Right cardiac atrium (tissue), 5 donors: ENCODE results near the gene ASXL2. TPM values are rescaled to one million over a fixed set of nuclear protein-coding genes. Genes with fewer than 3 reads are reported as not detected.
A peak's percentile ranks its signal among the peaks of the same experiment; 100 is the strongest.

Source experiments
- ATAC-seq, 2 donors: fragments of 200-7000 bp; cut with Tn5 transposase; one replicate each; pipeline versions ENCODE4 v1.8.0 to v1.9.1; 2020; ENCODE audit warnings: moderate library complexity in 2 of 2, mild to moderate bottlenecking in 1 of 2
- DNase-seq, 3 donors: peaks; one replicate each; pipeline ENCODE4 v3.0.0-alpha.2; 2020
- H3K27ac ChIP-seq: one replicate; pipeline ENCODE4 v1.5.1; 2013; ENCODE audit warnings: mild to moderate bottlenecking, low read length, control low read depth, moderate library complexity
- H3K27me3 ChIP-seq: one replicate; pipeline ENCODE4 v1.6.1; 2013; ENCODE audit not compliant: control insufficient read depth, insufficient read depth
- H3K4me1 ChIP-seq: one replicate; pipeline ENCODE4 v1.6.1; 2013; ENCODE audit warnings: low read length; ENCODE audit not compliant: control insufficient read depth, insufficient read depth
- H3K4me3 ChIP-seq: one replicate; pipeline ENCODE4 v1.5.1; 2013; ENCODE audit warnings: low read length, control low read depth
- H3K9me3 ChIP-seq: one replicate; pipeline ENCODE4 v1.6.1; 2013; ENCODE audit warnings: low read length; ENCODE audit not compliant: control insufficient read depth
- WGBS: extraction: QIAGEN DNeasy Blood & Tissue Kit; methylation state at CpG from one replicate; pipeline ENCODE4 v1.1.7; 2013; 5-methylcytosine and 5-hydroxymethylcytosine counted together
- intact Hi-C, 4 donors: fragments of 100-400 bp; cut with DNase I; formaldehyde crosslinking; loops; one replicate each; pipeline versions ENCODE4 v1.11.0 to v1.14.0; 2022 to 2023
- polyA plus RNA-seq: library from polyadenylated mRNA; stranded (reverse); fragments of 200-250 nt; gene quantifications from one replicate; pipeline ENCODE4 v1.2.3, GENCODE V29; 2013
- total RNA-seq, 4 donors: library from RNA; stranded (reverse); fragmentation: NEBNext Ultra II Directional; extraction: Animal tissue kit (Norgen Biotek cat#: 25700); gene quantifications; one replicate each; pipeline ENCODE4 v1.2.1, GENCODE V29; 2021
- donor health status: healthy with polysubstance abuse.
- donor health status: DM: no; HTN: yes; CAD: no.
- donor health status: DM: no; HTN: no; CAD: no.
- donor health status: DM: no; HTN: yes; CAD: no; lungs with severe emphysema.
- donor health status: DM: yes; HTN: yes; CAD: no.

ASXL2 gene
- total and polyA plus RNA-seq, 5 donors: 3.0 to 27.2 (median 22.6) TPM

DNA sequence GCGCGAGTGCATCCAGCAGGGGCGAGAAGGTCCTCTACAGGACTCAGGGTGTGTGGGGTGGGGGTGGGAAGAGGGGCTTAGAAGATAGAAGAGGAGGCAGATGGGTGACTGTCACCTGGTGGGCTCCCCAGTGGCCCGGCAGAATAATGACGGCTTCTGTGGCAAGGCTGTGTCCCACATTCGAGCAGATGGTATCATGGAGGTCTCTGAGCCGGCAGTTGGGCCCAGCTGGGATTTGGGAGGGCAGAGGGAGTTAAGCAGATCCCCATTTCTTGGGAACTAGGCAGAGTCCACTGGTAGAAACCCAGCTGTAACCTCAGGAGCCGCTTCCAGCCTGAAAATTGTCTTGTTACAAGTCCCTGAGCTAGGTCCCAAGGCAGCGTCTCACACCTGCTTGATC, 176.5 kb downstream of the ASXL2 start:
- intact Hi-C loops: no loop called here
- WGBS: 86% methylated on average over 9 of the region's 9 CpGs

DNA sequence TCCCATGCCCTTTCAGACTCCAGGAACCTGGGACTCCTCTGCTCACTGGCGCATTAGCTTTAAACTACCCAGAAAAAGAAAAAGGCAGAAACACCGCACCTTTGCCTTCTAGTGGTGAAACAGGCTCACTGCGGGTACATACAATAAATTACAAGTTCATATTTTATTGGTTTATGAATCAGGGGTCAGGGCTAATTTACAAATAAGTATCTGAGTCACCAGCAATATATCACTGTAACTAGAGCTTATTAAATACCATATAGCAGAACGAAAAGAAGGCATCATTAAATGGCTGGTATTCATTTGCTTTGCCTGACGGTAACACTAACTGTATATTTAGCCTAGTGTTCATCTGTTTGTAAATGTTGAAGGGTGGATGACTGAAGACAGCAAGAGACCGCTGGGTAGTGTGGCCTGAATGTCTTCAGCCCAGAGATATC, 178.0 kb downstream of the ASXL2 start:
- DNase-seq (no peak), ATAC-seq (no peak)
- Histone ChIP-seq H3K4me1 (no peaks in the 10 kb centered on the region), H3K27me3 (no peaks in the 10 kb centered on the region), H3K4me3 (no peak overlapping the region), H3K9me3 (no peaks in the 10 kb centered on the region), H3K27ac (no peak overlapping the region)
- intact Hi-C loops: no loop called here
- WGBS: 35% methylated on average over 6 of the region's 6 CpGs

More for the DNA sequence above, 176.5 kb downstream of the ASXL2 start:
- no peak for ATAC-seq
- Histone ChIP-seq H3K9me3 (no peaks in the 10 kb centered on the region), H3K27me3 (no peaks in the 10 kb centered on the region), H3K4me1 (no peaks in the 10 kb centered on the region), H3K27ac (no peak overlapping the region), H3K4me3 (no peak overlapping the region)
- no peak for DNase-seq

DNA sequence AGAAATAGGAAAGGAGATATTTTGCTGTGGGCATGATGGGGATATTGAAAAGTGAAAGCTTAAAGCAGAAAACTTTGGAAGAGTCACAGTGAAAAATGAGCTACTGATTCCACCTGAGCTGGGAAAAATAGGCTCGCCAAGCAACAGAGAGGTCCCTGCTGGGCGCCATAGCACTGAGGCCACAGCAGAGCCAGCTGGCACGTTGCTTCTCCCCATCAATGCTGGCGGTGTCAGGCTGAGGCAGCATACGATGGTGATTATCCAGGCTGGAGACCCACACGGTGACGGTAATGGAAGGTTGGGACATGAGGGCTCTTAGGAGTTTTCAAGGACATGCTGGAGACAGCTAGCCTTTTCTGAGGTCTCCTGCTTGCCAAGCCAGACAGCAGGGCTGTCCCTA, 179.1 kb downstream of the ASXL2 start:
- no peak for DNase-seq

DNA sequence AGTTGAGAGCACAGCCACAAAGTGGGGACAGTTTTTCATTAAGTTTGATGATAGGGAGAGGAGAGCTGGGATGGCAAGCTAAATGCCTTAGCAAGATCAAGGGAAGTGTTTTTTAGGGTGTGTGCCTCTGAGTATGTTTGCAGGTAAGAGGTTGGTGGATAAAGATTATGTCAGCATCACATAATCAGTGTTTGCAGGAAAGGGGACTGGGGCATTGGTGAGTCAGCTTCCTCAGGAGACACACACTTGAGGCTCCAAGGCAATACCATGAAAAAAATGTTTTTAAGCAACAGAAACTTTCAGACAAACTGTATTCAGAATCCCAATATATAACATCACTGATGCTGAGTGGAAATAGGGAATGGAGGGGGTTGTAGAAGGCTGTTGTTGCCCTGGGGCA, 179.5 kb downstream of the ASXL2 start:
- ATAC-seq (no peak), DNase-seq (no peak)
- no peak overlapping the region for H3K27ac ChIP-seq
- intact Hi-C loops: no loop called here
- H3K4me3 ChIP-seq: no peak overlapping the region
- H3K27me3 ChIP-seq: no peaks in the 10 kb centered on the region
- no peaks in the 10 kb centered on the region for H3K9me3 ChIP-seq
- H3K4me1 ChIP-seq: no peaks in the 10 kb centered on the region

More for the DNA sequence above, 179.1 kb downstream of the ASXL2 start:
- Histone ChIP-seq H3K9me3 (no peaks in the 10 kb centered on the region), H3K27me3 (no peaks in the 10 kb centered on the region), H3K4me1 (no peaks in the 10 kb centered on the region), H3K4me3 (no peak overlapping the region), H3K27ac (no peak overlapping the region)
- ATAC-seq: no peak
- WGBS: 86% methylated on average over 7 of the region's 7 CpGs
- intact Hi-C loops: no loop called here

DNA sequence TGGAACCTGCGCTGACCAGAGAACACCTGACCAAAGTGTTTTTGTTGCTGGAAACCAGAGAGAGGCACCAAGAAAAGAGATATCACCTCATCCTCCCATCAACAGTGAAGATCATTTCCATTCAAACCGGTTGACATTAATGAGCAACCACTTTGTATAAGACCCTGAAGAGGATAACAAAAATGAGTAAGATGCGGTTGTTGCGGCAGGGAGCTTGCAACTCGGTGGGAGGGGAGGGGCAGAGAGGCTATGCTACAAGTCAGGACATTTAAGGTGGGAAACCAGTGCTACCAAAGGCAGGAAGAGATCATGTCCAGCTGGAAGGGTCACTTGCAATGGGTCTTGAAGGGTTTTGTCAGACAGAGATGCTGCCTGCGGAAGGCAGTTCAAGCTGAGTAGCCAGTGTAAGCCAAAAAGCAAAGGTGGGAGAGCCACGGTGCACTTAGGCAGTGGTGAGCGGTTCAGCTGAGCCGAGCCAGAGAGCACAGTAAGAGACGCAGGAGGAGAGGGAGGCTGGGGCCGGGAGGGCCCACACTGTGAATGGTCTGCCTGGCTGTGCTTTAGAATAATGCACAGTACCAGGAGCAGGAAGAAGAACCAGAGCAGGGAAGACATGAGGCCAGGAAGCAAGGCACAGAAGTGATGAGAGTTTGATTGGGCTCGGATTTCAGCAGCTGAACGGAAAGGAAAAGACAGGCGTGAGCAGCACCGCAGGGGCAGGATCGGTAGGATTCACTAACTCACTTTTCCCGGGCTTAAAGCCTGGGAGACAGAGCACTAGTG, 180.5 kb downstream of the ASXL2 start:
- 41% methylated on average over 17 of the region's 17 CpGs for WGBS
- H3K4me1 ChIP-seq: no peaks in the 10 kb centered on the region
- intact Hi-C loops: no loop called here
- H3K27me3 ChIP-seq: no peaks in the 10 kb centered on the region
- no peak overlapping the region for H3K4me3 ChIP-seq
- no peaks in the 10 kb centered on the region for H3K9me3 ChIP-seq
- DNase-seq: no peak
- ATAC-seq: no peak
- no peak overlapping the region for H3K27ac ChIP-seq

DNA sequence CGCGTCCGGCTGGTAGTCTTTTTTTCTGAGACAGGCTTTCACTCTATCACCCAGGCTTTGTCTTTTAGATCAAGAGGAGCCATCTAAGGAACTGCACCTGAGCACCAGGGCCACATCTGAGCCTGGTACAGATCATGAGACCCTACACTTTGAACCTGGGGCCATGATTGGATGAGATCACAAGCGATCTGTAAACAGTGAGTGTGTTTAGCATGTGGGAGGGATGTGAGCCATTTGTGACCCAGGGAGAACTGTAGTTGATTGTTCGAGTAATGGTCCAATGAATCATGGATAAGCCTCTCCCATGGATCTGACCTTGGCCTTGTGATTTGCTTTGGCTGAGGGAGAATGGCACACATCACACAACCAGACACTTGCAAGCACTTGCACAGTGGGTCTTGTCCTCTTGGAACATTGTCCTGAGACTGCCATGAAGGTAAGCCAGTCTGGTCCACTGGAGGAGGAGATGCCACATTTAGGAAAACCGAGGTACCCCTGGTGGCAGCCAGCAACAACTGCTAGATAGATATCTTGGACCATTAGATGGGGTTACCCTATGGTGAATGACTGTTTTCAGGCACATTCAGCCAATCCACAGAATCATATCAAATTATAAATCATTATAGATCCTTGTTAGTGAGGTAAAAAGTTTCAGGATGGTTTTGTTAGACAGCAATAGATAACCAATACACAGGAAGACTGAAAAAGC, 185.4 kb downstream of the ASXL2 start:
- WGBS: 91% methylated on average over 6 of the region's 6 CpGs
- intact Hi-C loops: no loop called here

DNA sequence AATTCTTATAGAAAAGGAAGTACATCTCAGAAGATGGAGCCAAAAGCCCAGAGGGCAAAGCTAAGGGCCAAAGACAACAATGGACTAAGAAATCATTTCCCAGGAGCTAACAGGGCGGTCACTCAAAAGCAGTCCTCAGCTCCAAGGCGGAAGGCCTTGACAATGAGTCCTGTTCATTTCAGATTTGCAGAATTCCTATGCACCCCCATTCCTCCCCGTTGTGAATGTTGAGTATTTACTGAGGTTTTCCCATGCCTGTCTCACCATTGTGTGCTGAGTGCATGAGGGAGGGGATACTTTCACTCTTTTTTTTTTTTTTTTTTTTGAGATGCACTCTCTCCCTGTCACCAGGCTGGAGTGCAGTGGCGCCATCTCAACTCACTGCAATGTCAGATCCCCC, 186.1 kb downstream of the ASXL2 start:
- WGBS: 64% methylated on average over 4 of the region's 4 CpGs
- ATAC-seq: peak; percentile 69 to 92
- intact Hi-C loops: no loop called here
- no peaks in the 10 kb centered on the region for H3K4me1 ChIP-seq
- H3K27me3 ChIP-seq: no peaks in the 10 kb centered on the region
- peak in 1 of 3 donors; percentile 21 for DNase-seq
- no peak overlapping the region for H3K4me3 ChIP-seq
- H3K9me3 ChIP-seq: no peaks in the 10 kb centered on the region
- H3K27ac ChIP-seq: no peak overlapping the region

More for the DNA sequence above, 185.4 kb downstream of the ASXL2 start:
- Histone ChIP-seq H3K27me3 (no peaks in the 10 kb centered on the region), H3K4me3 (no peak overlapping the region), H3K27ac (no peak overlapping the region), H3K4me1 (no peaks in the 10 kb centered on the region), H3K9me3 (no peaks in the 10 kb centered on the region)
- DNase-seq (no peak), ATAC-seq (no peak)

DNA sequence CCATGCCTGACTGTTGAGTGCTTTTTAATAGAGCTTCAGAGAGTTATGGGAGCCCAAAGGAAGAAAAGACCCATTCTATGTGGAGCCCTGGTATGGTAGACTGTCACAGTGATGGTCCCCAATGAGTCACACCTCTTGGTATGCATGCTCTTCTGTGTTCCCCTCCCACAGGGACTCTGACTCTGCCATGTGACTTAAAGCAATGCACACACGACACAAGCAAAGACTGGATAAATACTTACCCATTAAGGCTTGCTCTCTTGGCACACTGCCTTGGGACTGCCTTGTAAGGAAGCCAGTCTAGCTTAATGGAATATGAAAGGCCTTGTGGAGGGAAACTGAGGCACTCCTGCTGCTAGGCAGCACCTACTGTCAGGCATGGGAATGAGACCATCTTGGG, 188.2 kb downstream of the ASXL2 start:
- Histone ChIP-seq H3K4me3 (no peak overlapping the region), H3K27ac (no peak overlapping the region), H3K9me3 (no peaks in the 10 kb centered on the region), H3K27me3 (no peaks in the 10 kb centered on the region), H3K4me1 (no peaks in the 10 kb centered on the region)
- DNase-seq (no peak), ATAC-seq (no peak)
- 29% methylated on average over 1 of the region's 1 CpG for WGBS
- intact Hi-C loops: no loop called here

DNA sequence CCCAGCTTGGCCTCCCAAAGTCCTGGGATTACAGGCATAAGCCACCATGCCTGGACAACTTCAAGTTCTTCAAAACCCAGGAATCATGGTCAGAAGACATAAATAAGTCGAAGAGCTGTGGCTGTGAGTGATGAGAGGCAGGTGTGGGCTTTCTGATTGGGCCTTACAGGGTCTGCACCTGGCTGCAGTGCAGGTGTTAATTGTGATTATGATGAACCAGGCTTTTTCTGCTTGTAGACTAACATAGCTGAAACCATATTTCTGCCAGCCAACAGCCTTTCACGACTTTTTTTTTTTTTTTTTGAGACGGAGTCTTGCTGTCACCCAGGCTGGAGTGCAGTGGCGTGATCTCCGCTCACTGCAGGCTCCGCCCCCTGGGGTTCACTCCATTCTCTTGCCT, 190.1 kb downstream of the ASXL2 start:
- no peak for DNase-seq
- Histone ChIP-seq H3K4me1 (no peaks in the 10 kb centered on the region), H3K9me3 (no peaks in the 10 kb centered on the region), H3K4me3 (no peak overlapping the region), H3K27ac (no peak overlapping the region), H3K27me3 (no peaks in the 10 kb centered on the region)
- intact Hi-C loops: no loop called here
- WGBS: 86% methylated on average over 6 of the region's 6 CpGs
- no peak for ATAC-seq

DNA sequence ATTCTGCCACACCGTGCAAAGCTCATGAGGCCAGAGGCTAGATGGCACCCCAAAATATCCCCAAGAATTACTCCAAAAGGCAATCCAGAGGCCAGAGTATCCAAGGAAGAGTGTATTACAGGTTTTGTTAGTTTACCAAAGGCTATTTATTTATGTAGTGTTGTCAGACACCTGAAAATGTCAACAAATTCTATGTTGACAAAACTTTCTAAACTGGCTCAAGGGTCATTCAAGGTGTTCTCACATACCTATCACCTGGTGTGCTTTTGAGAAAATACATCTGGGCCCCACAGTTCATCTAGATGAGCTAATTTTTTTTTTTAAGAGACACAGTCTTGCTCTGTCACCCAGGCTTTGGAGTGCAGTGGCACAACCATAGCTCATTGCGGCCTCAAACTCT, 192.5 kb downstream of the ASXL2 start:
- H3K9me3 ChIP-seq: no peaks in the 10 kb centered on the region
- intact Hi-C loops: no loop called here

DNA sequence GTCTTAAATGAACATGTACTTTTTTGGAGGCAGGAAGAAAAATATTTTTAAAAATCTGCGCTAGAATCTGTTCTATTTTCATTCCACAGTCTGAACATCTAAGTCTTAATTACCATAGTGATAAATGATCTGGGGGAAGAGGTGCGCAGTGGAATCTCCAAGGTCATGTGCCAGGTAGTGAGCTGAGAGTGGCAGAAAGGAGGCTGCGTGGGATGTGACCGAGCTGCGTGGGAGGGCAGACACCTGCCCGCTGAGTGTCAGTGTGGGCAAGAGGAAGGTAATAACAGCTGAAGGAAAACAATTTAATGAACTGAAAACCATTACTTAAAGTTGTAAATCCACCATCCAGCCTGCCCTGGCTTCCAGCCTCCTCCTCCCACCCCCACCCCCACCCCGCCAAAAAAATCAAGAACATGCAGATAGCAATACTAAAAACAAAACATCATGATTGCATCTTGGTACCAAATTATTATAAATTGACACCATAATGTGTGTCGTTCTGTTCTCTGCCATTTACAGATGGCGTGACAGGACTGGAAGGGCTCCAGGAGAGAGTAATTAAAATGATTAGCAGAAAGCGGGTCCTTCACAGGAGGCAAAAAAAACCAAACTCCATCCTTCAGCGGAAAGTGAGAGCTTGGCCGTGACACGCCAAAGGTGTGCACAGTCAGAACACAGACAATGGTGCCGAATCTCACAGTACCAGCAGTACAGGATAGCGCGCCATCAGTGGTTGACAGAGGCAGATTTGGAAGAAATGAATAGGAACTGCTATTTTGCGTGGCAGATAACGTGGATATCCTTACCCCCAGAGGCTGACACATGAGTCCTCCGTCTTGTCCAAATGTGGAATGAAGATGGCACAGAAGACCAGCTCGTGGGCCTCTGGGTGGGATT, 193.5 kb downstream of the ASXL2 start:
- 78% methylated on average over 20 of the region's 20 CpGs for WGBS
- Histone ChIP-seq H3K27me3 (no peaks in the 10 kb centered on the region), H3K4me1 (no peaks in the 10 kb centered on the region), H3K27ac (no peak overlapping the region), H3K9me3 (no peaks in the 10 kb centered on the region), H3K4me3 (no peak overlapping the region)
- ATAC-seq (no peak), DNase-seq (no peak)
- intact Hi-C loops: no loop called here

More for the DNA sequence above, 192.5 kb downstream of the ASXL2 start:
- no peak for DNase-seq
- Histone ChIP-seq H3K27me3 (no peaks in the 10 kb centered on the region), H3K4me1 (no peaks in the 10 kb centered on the region), H3K27ac (no peak overlapping the region), H3K4me3 (no peak overlapping the region)
- ATAC-seq: no peak
- WGBS: 90% methylated on average over 2 of the region's 2 CpGs
